ACHN (cell line): ENCODE data around the gene ACTN2.
A peak's percentile ranks its signal among the peaks of the same experiment; 100 is the strongest.

ENCODE experiments used
- DNase-seq: peaks from one replicate; pipeline ENCODE4 v3.0.0-alpha.2; 2015
- in situ Hi-C: cut with HindIII; loops from 2 replicates; pipeline ENCODE4 v1.10.0; 2017; ENCODE audit warnings: low sequenced_read_pairs, low pct_ligation_motif_present, low pct_unique_long_range_greater_than_20kb

Gene ACTN2

GRCh38 chr1:236727521-236727920 is 41.2 kb downstream of the ACTN2 start:
- no peak for DNase-seq
- in situ Hi-C loops = no loop called here

DNA sequence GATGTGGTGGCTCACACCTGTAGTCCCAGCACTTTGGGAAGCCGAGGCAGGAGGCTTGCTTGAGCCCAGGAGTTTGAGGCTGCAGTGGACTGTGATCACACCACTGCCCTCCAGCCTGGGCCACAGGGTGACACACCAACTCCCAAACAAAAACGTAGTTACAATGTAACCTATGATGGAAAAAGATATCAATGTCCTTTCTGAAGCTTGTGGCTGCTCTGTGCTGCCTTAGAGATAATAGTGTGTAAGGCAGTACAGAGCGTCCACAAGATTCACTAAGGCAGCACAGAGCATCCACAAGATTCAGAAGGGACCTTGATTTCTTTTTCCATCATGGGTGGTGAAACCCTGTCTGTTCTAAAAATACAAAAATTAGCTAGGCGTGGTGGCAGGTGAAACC is 42.5 kb downstream of the ACTN2 start:
- no peak for DNase-seq
- in situ Hi-C loops = no loop called here

DNA sequence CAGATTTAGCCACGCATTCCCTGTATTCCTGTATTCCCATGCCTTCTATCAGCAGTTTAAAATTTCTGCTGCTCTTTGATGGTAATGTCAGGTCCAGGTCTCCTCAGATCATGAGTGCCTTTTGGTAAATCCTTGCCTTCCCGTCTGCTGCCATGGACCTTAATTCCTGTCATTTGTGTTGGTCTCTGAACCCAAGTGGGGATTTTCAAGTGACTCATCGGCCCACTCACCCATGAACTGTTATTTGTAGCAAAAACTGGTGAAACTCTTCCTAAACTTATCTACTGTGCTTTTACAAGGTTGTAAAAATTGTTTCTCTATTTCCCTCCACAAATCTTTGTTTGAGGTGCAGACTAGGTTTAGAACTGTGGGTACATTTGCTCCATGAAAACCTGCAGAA is 47.4 kb downstream of the ACTN2 start:
- in situ Hi-C loops = no loop called here
- DNase-seq = peak; percentile 19

GRCh38 chr1:236734141-236734765 is 48.0 kb downstream of the ACTN2 start:
- in situ Hi-C loops = no loop called here
- DNase-seq = no peak

DNA sequence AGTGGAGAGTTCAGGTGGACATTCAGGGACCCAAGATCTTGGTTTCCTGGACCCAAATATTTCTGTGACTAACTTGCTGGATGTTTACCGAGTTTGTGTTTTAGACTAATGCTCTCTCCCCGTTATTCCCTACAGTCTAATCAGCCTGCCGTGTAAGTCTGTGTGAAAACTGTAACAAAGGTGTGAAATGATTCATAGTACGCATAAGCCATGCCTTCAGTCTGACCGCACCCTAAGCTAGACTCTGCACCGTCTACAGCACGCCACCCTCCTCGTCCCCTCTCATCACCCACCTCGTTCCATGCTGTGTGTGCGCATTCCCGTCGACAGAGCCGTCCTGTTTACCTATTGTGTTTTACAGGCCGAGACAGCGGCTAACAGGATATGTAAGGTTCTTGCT is 50.5 kb downstream of the ACTN2 start:
- no peak for DNase-seq
- in situ Hi-C loops = no loop called here

- in situ Hi-C loops = no loop called here
- DNase-seq = no peak
These were observed 55.5 kb downstream of the ACTN2 start for GRCh38 chr1:236741753-236742152.

- no peak for DNase-seq
- in situ Hi-C loops = no loop called here
These were observed 56.3 kb downstream of the ACTN2 start for GRCh38 chr1:236742421-236743160.

GRCh38 chr1:236744533-236744932 is 58.2 kb downstream of the ACTN2 start:
- in situ Hi-C loops = no loop called here

GRCh38 chr1:236746785-236747184 is 60.5 kb downstream of the ACTN2 start:
- in situ Hi-C loops = no loop called here
- DNase-seq = no peak

More at GRCh38 chr1:236744533-236744932, 58.2 kb downstream of the ACTN2 start:
- DNase-seq = no peak

DNA sequence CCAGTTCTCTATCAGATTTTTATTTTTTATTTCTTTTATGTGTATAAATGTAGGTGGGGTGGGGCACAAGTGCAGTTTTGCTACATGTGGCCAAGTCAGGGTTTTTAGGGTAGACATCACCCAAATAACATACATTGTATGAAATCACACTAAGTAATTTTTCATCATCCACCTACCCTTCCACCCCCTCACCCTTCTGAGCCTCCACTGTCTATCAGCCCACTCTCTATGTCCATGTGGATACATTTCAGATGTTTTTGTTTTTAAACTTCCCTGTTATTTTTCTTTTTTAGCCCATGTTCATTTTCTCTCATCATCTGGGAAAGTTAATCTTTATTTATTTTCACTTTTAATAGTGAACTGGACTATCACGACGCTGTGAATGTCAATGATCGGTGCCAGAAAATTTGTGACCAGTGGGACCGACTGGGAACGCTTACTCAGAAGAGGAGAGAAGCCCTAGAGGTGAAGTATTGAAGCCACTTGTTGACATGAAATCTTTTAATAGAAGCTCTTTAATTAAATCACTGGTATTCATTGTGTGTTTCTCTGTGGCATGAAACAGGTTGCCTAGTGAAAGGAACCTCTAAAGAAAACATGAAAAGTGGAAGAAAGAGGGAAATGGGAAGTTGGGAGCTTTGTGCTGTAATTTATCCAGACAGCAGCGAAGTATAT is 61.1 kb downstream of the ACTN2 start:
- in situ Hi-C loops = no loop called here
- DNase-seq = no peak

DNA sequence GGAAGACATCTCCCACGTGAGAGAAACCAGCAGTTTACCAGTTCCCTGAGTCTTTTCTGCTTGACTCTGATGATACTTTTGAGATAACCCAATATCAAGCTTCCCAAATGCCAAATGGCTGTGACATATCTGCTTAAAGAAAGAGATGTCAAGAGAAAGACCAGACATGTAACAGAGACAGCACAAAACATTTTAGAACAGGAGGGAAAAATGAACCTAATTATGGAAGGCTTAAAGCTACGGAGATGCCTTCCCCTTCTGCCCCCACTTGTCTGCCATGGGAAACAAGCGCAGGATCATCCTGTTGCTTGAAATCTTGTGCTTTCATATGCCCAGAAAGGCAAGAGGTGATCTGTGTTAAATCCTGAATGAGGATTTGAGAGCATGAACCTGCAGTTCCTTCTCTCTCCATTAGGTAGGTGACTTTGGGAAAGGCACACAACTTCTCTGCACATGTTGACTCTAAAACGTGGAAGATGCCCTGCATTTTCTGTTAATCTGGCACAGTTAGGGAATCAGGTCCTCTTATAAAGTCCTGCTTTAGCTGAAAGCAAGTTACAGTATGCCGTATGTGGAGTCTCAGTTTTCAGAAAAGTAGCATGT is 62.1 kb downstream of the ACTN2 start:
- DNase-seq = peak; percentile 16
- in situ Hi-C loops = no loop called here

GRCh38 chr1:236750928-236751327 is 64.6 kb downstream of the ACTN2 start:
- DNase-seq = no peak
- in situ Hi-C loops = no loop called here

DNA sequence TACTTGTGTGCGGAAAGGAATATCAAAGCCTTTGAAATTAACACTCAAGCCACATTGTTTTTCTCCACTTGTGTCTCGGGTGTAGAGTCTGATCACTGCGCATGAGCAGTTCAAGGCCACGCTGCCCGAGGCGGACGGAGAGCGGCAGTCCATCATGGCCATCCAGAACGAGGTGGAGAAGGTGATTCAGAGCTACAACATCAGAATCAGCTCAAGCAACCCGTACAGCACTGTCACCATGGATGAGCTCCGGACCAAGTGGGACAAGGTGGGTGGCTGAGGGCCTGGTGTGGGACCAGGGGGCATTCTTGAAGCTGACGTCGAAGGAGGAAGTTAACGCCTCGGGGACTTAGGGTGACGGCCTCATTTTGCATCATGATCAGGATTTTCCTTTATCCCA is 65.1 kb downstream of the ACTN2 start:
- no peak for DNase-seq
- in situ Hi-C loops = no loop called here

DNA sequence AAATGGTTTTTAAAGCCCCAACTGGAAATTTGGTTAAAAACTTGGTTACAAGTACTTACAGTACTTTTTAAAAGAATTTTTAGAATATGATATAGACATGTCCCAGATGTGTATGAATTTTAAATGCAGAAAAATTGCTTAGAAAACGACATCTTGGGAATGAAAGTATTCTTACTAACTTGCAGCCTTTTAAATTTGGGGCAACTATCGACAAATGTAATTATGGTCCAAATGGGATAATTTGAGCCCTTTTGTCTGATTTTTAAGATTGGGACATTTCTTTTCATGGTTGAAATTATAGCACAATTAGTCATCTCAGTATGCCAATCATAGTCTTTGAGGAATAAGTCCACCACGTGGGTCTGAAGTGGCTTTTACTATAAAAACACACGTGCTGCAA is 65.6 kb downstream of the ACTN2 start:
- in situ Hi-C loops = no loop called here
- DNase-seq = no peak

- DNase-seq = peak; percentile 46
- in situ Hi-C loops = no loop called here
These were observed 67.2 kb downstream of the ACTN2 start for GRCh38 chr1:236753516-236753915.

- DNase-seq = no peak
- in situ Hi-C loops = no loop called here
These were observed 67.7 kb downstream of the ACTN2 start for GRCh38 chr1:236753964-236754363.

DNA sequence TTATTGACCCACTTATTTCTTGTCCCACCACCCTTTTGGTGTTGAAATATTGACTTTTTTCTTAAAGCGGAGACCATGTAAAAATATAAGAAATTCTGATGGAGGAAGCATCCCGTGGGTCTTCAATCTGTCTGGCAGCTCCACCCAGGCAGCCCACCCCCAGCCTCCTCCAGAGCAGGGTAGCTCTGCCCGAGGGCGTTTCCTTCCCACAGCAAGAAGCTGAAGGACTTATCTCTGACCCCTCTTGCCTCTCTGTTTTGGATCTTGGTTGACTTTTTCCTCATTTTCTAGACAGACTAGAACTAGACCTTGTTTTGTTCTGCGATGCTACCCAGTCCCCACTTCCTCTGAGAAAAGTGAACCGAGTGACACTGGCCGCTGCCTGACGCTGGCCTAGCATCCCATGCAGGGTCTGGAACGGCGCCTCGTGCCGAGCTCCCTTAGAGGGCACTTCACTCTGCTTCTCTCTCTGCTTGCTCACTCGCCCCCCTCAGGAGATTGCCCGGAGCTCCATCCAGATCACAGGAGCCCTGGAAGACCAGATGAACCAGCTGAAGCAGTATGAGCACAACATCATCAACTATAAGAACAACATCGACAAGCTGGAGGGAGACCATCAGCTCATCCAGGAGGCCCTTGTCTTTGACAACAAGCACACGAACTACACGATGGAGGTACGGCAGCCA is 68.4 kb downstream of the ACTN2 start:
- in situ Hi-C loops = no loop called here
- DNase-seq = no peak

- in situ Hi-C loops = no loop called here
These were observed 71.3 kb downstream of the ACTN2 start for GRCh38 chr1:236757640-236758039.

More at GRCh38 chr1:236757640-236758039, 71.3 kb downstream of the ACTN2 start:
- DNase-seq = no peak
